Measurements from ENCODE around the gene GNB3. TPM values are rescaled to one million over a fixed set of nuclear protein-coding genes. Genes with fewer than 3 reads are reported as not detected.

Gene GNB3
- total RNA-seq, 2 experiments from 2014 or later, result 5.0 to 23.7 TPM

- Histone ChIP-seq H3K9me3 (ENCODE audit: low read length) (no peaks in the 10 kb centered on the region), H3K4me3 (ENCODE audit: low read depth, low read length, poor library complexity, severe bottlenecking) (no peak overlapping the region), H3K36me3 (ENCODE audit: insufficient read depth, low read length) (no peaks in the 10 kb centered on the region), H3K27ac (ENCODE audit: low read depth, low read length, poor library complexity, severe bottlenecking) (no peak overlapping the region), H4K20me1 (ENCODE audit: insufficient read depth, low read length) (no peaks in the 10 kb centered on the region), H3K4me2 (ENCODE audit: low read length) (no peak overlapping the region), H2AFZ (ENCODE audit: low read length) (no peak overlapping the region), H3K4me1 (ENCODE audit: insufficient read depth, low read length, poor library complexity, severe bottlenecking) (peaks cover 6% of the 10 kb centered on the region), H3K79me2 (ENCODE audit: insufficient read depth, low read depth, low read length) (no peaks in the 10 kb centered on the region), H3K9me2 (ENCODE audit: insufficient read depth, low read length) (no peaks in the 10 kb centered on the region)
- no peak for DNase-seq (ENCODE audit: low spot score)
- CTCF ChIA-PET (ENCODE audit: unreplicated experiment), result no interaction called here
- intact Hi-C loops (cut with micrococcal nuclease; ENCODE audit: unreplicated experiment), result no loop called here
- no peak for TF ChIP-seq CTCF (conservative IDR thresholded peaks at IDR 0.05; ENCODE audit: low read length)
- TF ChIP-seq EZH2phosphoT487 (IDR thresholded peaks at IDR 0.05; ENCODE audit: borderline replicate concordance, low read depth, low read length), result no peak
- POLR2A ChIA-PET, result no interaction called here
- no TSS peak for BruUV-seq (replicated peaks)
Measured at GRCh38 chr12:6820166-6820565, 20.6 kb upstream of the GNB3 start.

- no peaks in the 10 kb centered on the region for H3K79me2 ChIP-seq (ENCODE audit: insufficient read depth, low read depth, low read length)
- no peaks in the 10 kb centered on the region for H3K36me3 ChIP-seq (ENCODE audit: insufficient read depth, low read length)
- ChIA-PET CTCF (ENCODE audit: unreplicated experiment) (interaction anchor here (0.5 to 0.9 kb wide), 2 partner anchors 12 to 29 kb away, joined by 3 to 4 read pairs; partner anchors contain the start of gene CDCA3), POLR2A (interaction anchor here (0.9 to 1.3 kb wide), 2 partner anchors 30 to 32 kb away, joined by 3 to 4 read pairs; partner anchors contain the start of genes CD4 and USP5)
- TF ChIP-seq CTCF (conservative IDR thresholded peaks at IDR 0.05; ENCODE audit: low read length), result no peak
- TF ChIP-seq EZH2phosphoT487 (IDR thresholded peaks at IDR 0.05; ENCODE audit: borderline replicate concordance, low read depth, low read length), result no peak
- no TSS peak for BruUV-seq (replicated peaks)
- H4K20me1 ChIP-seq (ENCODE audit: insufficient read depth, low read length), result no peaks in the 10 kb centered on the region
- peaks cover 6% of the 10 kb centered on the region for H3K4me1 ChIP-seq (ENCODE audit: insufficient read depth, low read length, poor library complexity, severe bottlenecking)
- intact Hi-C loops (cut with micrococcal nuclease; ENCODE audit: unreplicated experiment), result no loop called here
- no peak within 1 kb of the TSS for H3K4me2 ChIP-seq (ENCODE audit: low read length)
- H3K9me3 ChIP-seq (ENCODE audit: low read length), result no peaks in the 10 kb centered on the region
- no peak within 1 kb of the TSS for H3K4me3 ChIP-seq (ENCODE audit: low read depth, low read length, poor library complexity, severe bottlenecking)
- DNase-seq (ENCODE audit: low spot score), result no peak
- H3K9me2 ChIP-seq (ENCODE audit: insufficient read depth, low read length), result no peaks in the 10 kb centered on the region
- H2AFZ ChIP-seq (ENCODE audit: low read length), result no peak within 1 kb of the TSS
- no peak within 1 kb of the TSS for H3K27ac ChIP-seq (ENCODE audit: low read depth, low read length, poor library complexity, severe bottlenecking)
Measured at GRCh38 chr12:6821591-6822425, 18.9 kb upstream of the GNB3 start, which contains the start of gene GPR162. GPR162 (plus strand) TSS chr12:6821821; CDS start chr12:6823899, 2,078 bp downstream.
